Activated T-cell treated with anti-CD3 and anti-CD28 coated beads for 4 hours (primary cell): ENCODE results near the gene TKTL1.
"Not testable (repeated sequence)": the region's sequence is repeated elsewhere in the genome, so short reads cannot be mapped to it uniquely, and the experiment has no call there.

Experiments used
- DNase-seq: peaks from one replicate; pipeline ENCODE4 v3.0.0-alpha.2; 2020

TKTL1 gene

DNA sequence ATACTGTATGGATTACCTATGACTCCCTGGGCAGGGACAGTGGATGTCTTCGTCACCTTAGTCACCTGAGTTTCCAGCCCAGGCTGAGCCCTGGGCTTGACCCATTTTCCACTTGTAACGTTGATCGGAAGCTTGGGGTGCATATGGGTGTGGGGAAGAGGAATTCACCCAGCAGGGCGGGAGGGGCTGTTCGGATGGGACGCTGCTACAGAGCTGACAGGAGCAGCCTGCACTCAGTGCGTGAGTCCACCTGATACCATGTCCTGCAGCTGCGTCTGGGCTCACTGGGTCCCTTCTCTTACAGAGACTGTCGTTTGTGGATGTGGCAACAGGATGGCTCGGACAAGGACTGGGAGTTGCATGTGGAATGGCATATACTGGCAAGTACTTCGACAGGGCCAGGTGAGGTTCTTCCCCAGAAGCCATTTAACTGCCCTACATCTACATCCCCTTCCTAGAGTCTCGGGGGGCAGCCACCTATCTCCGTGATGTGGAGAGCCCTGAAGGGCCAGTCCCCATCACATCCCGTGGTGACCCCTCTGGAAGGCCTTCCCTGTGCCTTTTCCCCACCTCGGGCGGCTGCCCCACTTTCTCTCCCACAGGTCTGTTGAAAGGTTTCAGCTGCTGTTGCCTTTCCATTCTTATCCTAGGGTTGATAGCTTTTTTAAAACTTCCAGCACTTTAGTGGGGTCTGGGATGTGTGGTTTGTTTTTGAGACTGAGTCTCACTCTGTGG, 13.6 kb downstream of the TKTL1 start:
- no peak for DNase-seq

- no peak for DNase-seq
Observed at GRCh38 chrX:154310616-154311536, 15.3 kb downstream of the TKTL1 start.

DNA sequence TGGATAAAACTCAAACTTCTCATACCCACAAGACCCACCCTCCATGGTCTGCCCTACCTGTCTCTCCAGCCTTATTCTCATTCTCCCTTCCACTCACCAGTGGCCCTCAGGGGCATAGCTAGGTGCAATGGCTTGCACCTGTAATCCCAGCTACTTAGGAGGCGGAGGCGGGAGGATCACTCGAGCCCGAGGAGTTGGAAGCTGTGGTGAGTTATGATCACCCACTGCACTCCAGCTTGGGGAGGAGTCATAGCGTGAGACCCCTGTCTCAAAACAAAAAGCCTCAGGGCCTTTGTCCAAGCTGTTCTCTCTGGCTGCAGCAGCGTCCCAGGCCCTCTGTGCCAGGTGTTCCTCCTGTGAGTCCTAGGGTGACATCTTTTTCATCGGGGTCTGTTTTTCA, 16.5 kb downstream of the TKTL1 start:
- DNase-seq = no peak

DNA sequence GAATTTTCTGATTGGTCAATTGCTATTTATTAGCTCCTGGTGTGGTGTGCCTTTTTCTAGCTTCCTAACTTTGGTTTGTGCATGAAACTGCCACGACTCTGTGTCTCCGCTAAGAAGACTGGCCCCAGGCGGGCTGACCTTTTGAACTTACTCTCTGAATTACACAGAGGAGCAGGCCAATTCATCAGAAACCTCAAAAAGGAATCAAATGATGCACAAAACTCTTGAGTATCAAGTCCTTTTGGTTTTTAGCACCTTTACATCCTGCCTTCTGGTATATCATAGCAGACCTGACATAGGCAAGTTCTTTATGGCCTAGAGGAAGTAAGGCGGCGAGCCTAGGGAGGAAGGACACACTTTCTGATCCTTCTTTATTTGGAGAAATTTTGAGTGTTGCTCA, 17.6 kb downstream of the TKTL1 start:
- no peak for DNase-seq

DNA sequence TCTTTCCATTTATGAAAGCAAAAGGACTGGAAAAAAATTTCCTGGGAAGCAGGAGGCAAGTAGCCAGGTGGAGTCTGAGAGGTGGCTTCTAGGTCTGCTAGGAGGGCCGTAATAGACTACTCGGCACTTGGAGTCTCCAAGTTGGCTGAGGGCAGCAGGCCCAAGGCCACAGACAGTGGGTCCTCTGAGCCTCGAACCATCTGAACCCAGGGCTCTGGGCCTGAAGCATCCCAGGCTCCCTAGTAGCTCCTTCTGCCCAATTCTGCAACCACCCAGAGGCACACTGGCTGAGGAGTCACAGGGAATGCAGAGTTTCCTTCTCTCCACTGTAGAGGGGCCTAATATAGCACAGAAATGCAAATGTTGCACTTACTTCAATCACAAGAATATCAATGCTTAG, 19.8 kb downstream of the TKTL1 start:
- DNase-seq = no peak

DNA sequence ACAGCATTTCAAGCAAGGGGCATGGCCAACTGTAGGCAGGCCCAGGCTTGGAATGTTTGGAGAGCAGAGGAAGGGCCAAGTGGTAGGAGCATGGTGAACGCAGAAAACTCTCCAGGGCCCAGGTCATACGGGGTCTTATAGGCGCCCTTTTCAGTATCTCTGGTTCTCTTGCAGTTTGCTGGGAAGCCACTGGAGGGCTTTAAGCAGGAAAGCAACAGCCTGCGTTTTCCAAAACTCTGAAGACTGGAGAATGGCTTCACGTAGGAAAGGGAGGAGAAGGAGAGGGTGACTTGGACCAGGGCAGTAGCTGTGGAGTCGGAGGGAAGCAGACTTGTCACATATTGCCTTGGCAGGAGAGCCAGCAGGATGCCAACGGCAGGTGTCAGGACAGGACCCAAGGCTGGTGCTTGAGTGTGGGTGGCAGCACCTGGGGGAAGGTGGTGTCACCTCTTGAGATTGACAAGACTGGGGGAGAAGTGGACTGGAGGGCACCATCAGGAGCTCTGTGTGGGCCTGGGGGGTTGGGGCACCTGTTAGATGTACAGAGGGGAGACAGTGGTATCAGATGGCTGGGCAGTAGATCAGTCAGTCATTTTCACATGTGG, 21.9 kb downstream of the TKTL1 start:
- no peak for DNase-seq

DNA sequence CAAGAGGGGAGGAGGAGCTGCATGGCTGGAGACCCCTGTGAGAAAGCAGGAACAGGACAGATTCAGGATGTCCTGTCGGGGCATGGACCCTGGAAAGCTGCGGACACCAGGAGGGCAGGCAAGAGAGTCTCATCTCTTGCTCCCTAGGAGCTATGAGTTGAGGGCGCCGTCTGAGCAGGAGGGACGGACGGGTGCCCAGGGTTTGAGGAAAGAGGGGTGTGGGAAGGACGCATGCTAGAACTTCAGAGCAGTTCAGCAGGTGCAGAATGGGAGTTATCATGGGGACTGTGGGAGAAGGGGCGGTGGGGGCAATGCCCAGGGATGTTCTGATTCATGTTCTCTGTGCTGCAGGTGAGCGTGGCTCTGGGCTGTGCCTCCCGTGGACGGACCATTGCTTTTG, 24.8 kb downstream of the TKTL1 start:
- no peak for DNase-seq

GRCh38 chrX:154321152-154321551, 25.6 kb downstream of the TKTL1 start:
- no peak for DNase-seq

DNA sequence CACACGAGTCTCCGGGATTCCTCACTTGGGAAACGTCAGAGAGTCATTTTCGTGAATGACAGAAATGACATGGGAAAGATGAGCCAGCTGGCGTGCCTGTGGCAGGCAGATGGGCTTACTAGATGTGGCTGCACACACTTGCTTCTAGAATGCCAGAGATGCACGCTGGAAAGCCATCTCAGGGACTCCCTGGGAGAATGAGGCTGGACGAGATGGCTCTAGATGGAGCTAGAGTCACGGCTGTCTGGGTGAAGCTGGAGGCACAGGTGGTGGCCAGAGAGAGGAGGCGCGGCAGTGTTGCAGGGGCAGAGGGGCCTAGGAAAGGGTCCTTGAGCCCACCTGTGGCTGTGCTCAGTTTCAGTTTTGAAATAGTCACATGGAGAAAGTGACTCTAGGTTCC, 26.0 kb downstream of the TKTL1 start:
- DNase-seq = no peak

- DNase-seq = no peak
Observed at GRCh38 chrX:154322890-154323289, 27.3 kb downstream of the TKTL1 start.

DNA sequence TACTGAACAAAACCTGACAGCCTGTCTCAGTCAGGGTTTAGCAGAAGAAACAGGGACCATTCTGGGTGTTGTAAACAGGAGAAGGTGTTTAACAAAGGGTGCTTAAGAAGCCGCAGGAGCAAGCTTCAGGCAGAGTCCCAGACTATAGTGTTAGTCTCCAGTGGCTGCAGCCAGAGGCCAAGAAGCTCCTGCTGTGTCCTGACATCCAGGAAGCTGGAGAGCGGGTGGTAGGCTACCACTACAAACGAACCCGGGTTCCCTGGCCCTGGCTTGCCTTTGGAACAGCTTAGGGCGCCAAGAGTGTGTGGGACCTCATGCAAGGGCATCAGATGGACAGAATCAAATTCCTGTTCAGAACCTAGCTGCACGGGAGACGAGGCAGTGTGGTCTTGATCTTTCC, 27.9 kb downstream of the TKTL1 start:
- no peak for DNase-seq

GRCh38 chrX:154325541-154325940, 29.9 kb downstream of the TKTL1 start:
- DNase-seq = no peak

- no peak for DNase-seq
Observed at GRCh38 chrX:154327038-154327820, 31.6 kb downstream of the TKTL1 start.

GRCh38 chrX:154328646-154329045, 33.1 kb downstream of the TKTL1 start:
- DNase-seq = no peak

DNA sequence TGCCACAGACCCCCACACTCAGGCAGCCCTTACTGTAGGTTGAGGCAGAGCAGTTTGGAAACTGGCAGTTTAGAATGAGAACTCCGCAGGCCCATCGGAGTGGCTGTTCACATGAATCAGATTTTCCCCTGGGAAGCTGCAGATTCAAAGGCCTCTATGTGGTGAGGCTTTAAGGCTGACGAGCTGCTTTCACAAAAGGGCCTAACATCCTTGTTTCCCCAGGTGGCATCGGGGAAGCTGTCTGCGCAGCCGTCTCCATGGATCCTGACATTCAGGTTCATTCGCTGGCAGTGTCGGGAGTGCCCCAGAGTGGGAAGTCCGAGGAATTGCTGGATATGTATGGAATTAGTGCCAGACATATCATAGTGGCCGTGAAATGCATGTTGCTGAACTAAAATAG, 33.7 kb downstream of the TKTL1 start:
- no peak for DNase-seq

DNA sequence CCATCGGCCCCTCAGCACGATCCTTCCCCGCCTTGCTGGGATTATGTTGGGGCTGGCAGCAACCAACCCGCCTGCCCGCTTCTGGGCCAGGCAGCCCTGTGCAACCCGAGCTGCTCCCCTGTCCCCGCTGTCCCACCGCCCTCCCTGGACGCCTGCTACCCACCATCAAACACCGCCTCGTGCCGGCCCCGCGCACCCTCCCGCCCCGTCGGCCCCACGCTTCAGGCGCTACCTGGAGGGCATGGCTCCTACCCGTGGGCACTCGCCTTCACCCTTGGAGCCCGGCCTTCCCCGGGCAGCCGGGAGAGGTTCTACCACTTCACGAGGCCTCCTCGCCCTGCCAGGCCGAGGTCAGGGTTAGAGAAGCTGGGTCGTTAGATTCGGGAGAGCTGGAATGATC, 37.0 kb downstream of the TKTL1 start:
- DNase-seq = no peak

DNA sequence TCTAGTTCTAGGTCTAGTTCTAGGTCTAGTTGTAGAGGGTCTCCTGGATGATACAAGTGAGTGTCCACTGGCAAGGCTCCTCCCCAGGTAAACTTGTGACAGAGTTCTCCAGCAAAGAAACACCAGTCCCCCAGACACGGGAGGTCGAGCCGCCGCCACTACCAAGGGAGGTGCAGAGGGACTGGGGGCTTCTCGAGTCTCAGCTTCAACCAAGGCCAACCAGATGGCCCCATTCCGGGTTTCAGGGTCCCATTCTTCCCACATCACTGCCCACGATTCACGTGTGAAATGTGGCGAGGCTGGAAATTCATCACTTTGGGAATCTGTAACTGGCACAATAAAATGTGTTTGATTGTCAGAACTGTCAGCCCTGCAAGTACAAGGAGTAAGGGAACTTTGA, 37.5 kb downstream of the TKTL1 start:
- DNase-seq = no peak

DNA sequence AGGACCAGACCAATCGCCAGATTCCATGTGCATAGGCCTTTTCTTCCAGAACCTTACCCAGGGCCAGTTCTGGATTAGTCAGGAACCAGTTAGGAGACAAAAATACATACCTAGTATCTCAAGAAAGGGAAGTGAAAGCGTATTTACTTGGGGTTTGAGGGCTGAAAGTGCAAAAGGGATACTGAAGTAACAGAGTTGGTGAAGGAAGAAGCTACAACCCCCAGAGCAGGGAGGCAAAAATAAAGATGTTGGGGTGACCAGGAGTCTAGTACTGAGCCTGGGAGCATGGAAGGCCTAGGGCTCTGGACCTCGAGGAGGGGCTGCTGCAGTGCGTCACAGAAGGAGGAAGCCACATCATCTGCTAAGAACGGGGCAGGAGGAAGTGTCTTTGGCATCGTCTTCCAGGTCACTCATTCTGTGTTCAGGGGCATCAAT, 38.3 kb downstream of the TKTL1 start:
- DNase-seq = no peak

GRCh38 chrX:154334496-154334895, 38.9 kb downstream of the TKTL1 start:
- no peak for DNase-seq

DNA sequence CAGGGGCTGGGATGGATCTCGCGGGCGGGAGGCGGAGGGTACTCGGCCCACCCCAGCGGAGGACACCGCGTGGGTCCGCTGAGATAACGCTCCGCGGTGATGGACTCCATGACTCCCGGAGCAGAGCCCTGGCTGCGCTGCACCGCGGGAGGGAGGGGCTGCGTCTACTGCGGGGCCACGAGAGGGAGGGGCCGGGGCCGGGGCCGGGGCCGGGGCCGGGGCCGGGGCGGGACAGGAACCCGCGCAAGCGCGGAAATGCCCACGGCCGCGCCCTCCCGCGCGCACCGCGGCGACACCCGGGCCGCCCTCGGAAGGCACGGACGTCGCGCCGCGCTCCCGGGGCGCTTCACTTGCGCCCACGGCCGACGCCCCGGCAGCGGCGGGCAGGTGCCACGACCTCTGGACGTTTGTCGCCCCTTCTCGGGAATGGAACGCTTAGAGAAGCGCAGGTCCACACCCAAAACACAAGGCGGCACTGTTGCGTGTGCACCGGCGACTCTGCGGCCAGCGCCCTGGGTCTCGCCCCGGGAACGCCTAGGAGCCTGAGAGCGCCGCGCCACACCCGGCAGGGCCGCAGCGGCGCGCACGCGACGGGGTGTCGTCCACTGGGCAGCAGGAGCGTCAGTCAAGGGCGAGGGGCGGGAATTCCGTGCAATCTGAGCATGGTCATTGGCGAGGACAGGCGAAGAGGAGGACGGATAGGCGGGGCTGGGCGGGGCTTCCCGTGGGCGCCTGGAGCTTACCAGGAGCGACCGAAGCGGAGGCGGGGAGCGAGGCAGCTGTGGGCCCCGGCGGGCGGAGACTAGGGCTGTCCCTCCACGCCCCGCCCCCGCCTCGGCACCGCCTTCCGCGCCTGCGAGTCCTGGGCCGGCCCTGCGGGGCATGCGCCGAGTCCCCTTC, 46.1 kb downstream of the TKTL1 start:
- not testable (repeated sequence) for DNase-seq

DNA sequence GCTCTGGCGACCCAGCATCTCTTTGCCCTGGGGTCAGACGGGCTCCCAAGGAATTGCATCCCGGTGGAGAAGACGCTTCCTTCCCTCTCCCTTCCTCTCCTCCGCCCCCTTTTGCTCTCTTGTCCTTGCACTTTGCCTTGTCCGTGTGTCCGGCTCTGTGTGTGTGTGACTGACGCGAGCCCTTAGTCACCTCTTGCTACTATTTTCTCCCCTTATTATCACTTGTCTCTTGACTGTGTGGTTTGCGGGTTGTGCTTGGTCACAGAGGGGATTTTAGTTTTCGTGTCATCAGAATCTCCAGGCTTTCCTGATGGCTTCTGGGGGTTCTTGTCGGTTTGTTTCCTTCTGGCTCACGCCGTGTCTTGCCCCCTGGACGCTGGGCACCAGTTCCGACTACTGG, 47.5 kb downstream of the TKTL1 start:
- DNase-seq = not testable (repeated sequence)

DNA sequence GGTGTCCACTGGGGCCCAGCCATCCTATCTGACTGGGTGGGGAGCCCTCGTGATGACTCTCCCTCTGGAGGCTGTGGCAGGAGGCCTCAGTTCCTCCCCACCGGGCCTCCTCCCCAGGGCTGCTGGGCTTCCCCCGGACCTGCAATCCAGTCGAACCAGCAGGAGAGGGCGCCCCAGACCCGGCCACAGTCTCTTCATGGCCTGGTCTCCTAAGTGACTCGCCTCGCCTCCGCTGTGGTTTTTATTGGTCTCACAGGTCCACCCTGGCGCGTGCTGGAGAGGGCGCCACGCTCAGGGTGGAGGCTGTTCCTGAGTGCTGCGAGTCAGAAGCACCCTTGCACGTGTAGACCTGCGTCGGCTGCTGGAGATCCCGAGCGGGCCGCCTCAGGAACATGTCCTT, 48.0 kb downstream of the TKTL1 start:
- DNase-seq = not testable (repeated sequence)
